NCI-H2029 (cell line): ENCODE results near the gene SH3GL1.
A peak's percentile ranks its signal among the peaks of the same experiment; 100 is the strongest.

Source experiments
- DNase-seq: peaks from one replicate; lab custom pipeline; 2025; lab: John Stamatoyannopoulos, UW

The SH3GL1 gene, protein sequence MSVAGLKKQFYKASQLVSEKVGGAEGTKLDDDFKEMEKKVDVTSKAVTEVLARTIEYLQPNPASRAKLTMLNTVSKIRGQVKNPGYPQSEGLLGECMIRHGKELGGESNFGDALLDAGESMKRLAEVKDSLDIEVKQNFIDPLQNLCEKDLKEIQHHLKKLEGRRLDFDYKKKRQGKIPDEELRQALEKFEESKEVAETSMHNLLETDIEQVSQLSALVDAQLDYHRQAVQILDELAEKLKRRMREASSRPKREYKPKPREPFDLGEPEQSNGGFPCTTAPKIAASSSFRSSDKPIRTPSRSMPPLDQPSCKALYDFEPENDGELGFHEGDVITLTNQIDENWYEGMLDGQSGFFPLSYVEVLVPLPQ

DNA sequence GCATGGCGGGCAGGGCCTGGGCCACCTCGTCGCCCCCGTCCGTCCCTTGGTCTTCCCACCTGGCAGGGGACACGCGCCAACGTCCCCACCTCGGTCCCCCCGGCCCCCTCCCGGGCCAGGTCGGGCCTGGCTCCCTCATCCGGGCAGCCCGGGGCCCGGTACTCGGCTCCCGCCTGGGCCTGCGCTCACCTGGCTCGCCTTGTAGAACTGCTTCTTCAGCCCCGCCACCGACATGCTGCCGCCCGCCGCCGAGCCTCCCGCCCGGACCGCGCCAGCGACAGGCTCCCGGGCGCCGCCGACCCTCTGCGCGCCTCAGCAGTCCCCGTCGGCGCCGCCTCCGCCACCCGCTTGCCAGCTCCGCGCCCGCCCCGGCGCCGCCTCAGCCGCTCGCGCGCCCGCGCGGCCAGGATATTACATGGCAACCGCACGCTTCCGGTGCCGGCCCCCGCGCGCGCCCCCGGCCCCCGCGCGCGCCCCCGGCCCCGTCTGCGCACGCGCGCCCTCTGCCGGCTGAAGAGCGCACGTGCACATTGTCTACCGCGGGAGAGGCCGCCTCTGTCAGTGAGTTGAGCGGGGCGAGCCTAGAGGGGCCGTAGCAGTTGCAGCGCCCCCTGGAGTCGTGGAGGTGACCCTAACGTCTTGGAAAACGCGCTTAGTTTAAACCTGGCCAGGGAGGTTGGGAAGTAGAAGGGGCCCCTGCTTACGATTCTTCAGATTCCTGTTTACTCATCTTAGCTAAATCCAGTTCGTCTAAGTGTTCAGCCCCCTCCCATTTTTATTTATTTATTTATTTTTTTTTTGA lies at the start of gene SH3GL1:
SH3GL1 (minus strand) TSS at position 413 of the 802 bp plus-strand sequence; CDS start at position 234, 179 bp downstream.
- DNase-seq = peak; percentile 91

GRCh38 chr19:4449639-4450028 lies 49.3 kb upstream of the SH3GL1 start:
- no peak for DNase-seq

GRCh38 chr19:4449022-4449638 lies 48.8 kb upstream of the SH3GL1 start:
- no peak for DNase-seq

DNA sequence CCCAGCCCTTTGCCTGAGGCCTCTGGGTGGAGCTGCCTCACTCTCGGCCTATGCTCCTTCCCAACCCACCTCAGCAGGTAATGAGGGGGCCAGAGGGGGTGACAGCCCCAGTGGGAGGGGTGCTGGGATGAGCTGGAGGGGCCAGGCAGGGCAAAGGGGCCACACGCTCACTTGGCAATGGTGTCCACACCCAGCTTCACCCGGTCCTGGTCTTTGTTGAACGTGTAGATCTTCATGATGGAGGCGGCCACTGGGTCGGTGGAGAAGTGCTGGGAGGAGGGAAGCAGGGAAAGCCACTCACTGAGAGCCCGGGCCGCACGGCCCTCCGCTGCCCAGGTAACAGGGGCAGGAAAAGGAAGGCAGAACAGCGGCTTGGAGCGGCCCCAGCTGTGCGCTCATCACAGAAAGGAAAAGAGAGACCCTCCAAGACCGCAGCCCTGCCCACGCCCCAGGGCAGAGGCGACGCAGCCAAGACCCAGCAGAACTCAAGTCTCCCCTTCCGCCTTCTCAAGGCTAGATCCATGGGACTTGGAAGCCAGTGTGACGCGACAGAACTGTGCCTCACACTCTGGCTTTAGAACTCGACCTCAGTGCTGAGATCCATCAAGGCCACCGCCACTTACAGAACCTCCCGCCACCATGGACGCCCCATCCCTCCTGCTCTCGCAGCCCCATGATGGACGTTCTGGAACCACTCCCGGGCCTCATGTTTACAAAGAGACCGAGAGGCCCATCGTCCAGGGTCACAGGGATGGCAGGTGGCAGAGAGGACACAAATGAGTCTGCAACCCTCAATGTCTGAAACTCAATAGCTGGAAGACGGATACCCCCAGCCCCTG lies 48.0 kb upstream of the SH3GL1 start:
- no peak for DNase-seq

DNA sequence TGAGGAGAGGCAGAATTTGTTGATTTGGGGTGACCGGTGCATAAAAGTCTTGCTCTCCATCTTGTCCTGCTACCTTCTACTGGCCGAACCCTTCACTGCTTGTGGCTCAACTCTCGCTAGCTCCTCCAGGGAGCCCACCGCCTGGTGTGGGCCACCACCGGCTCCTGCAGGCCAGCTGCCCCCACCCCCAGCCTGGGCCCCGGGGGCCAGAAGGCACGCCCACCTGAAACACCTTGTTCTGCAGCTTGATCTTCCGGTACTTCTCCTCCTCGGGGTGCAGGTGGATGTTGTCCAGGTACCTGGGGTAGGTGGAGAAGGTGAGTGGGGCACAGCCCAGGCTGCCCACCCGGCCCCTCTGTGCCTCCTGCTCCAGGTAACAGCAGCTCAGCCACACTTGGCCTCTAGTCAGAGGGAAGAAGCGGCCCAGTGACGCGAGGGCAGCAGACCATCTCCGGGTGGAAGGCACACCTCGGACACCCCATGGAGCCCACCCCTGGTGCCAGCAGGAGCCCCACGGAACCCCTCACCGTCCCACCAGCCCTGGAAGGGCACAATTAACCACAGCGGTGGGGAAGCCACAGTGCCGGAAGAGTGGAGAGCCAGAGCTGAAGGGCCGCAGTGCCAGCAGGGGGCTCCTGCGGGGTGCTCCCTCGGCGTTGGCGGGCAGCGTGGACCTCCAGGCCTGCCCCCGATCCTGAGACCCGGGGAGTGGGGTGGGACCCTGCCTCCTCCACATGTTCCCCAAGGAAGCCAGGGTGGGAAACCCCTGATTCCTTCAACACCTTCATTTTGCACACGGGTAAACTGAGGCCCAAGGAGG lies 47.2 kb upstream of the SH3GL1 start:
- no peak for DNase-seq

GRCh38 chr19:4446704-4447200 lies 46.4 kb upstream of the SH3GL1 start:
- no peak for DNase-seq

GRCh38 chr19:4445963-4446703 lies 45.8 kb upstream of the SH3GL1 start:
- no peak for DNase-seq

- no peak for DNase-seq
Measured at GRCh38 chr19:4444765-4445741, 44.7 kb upstream of the SH3GL1 start.

DNA sequence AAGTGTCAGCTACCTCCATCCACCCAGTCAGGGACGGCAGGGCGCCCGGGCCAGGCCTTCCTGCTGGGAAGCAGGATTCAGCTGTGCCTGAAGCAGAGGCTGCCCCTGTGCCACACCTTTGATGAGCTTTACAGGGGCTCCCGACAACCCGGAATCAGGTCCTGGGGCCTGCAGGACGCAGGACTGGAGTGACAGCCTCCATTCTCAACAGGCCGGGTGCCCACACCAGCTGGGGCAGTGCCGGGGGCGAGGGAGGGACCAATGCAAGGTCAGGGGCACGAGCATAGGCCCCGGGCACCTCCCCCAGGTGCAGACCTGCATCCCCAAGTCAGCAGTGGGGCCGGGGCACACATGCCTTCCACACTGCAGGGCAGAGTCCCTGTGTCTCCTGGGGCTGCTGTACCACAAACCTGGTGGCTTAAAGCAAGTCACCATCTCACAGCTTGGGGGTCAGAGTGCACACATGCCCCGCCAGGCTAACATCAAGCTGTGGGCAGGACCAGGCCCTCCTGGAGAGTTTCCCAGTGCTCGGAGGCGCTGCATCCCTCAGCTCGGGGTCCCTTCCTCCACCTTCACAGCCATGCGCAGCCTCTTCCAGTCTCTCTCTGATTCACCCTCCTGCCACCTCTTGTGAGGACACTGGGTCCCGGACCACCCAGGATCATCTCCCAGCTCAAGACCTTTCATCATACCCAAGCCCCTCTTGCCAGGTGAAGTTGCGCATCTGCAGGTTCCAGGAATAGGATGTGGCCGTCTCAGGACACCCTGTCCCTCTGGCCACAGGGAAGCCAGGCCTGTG lies 43.8 kb upstream of the SH3GL1 start:
- DNase-seq = no peak

DNA sequence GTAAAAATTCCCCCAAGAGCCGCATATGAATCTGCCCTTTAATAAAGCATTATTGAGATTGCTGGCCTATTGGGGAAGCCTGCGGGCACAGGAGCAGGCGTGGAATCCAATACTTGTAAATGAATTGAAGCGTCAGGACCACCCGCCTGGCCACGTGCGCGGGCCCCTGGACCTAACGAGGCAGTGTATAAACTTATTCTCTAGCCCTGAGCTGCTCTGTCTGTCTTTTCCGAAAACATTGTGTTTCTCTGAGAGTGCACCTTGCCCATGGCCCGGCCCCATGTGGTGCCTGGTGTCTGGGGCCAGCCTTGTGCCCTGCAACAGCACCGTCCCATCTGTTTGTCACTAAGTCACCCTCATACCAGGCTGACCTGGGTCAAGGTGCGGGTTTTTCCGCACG lies 42.8 kb upstream of the SH3GL1 start:
- DNase-seq = no peak

GRCh38 chr19:4442819-4443146 lies 42.4 kb upstream of the SH3GL1 start:
- DNase-seq = no peak

- no peak for DNase-seq
Measured at GRCh38 chr19:4441994-4442818, 41.9 kb upstream of the SH3GL1 start.

DNA sequence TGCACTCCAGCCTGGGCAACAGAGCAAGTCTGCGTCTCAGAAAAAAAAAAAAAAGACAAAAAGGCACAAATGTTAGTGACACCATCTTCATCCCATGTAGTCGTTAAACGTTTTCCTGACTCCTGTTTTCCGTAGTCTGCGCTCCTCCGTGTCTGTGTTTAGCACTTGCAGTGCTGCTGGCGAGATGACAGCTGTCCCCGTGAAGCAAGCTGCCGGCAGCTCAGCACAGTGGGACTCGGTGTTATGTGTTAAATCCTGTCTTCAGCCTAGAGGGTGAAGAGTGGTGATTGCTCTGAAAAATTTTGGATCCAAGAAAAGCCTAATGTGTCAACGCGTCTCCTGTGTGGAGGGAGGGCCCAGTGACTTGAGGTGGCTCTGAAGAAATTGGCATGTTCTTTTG lies 38.9 kb upstream of the SH3GL1 start:
- no peak for DNase-seq

GRCh38 chr19:4437103-4437502 lies 36.8 kb upstream of the SH3GL1 start:
- DNase-seq = no peak

DNA sequence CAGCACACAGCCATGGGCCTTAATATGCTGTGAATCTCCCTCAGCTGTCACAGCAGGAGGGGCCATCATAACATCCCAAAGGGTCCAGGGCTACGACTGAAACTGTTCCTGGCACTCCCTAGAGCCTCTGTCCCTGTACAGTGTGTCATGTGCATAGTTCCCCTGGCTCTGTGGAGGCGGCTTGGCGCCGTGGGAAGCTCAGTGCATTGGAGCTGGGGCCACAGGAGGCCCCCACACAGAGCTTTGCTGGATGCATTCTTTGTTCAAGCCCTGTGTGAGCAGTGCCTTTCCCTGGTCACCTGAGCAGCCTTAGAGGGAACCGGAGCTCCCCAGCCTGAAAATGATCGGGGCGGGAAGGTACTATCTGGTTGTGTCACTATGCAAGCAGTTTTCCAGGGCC lies 35.9 kb upstream of the SH3GL1 start:
- no peak for DNase-seq

- no peak for DNase-seq
Measured at GRCh38 chr19:4434391-4434790, 34.0 kb upstream of the SH3GL1 start.

GRCh38 chr19:4432918-4433506 lies 32.7 kb upstream of the SH3GL1 start:
- DNase-seq = no peak
